HG03103 (cell line): ENCODE results near the gene RNU1-3.
"Not testable (repeated sequence)": the region's sequence is repeated elsewhere in the genome, so short reads cannot be mapped to it uniquely, and the experiment has no call there.

Experiments used
- ATAC-seq: cut with Tn5 transposase; IDR thresholded peaks from one replicate; pipeline ENCODE4 v1.9.1; 2021; ENCODE audit warnings: low read depth; ENCODE audit not compliant: unreplicated experiment

Gene RNU1-3

DNA sequence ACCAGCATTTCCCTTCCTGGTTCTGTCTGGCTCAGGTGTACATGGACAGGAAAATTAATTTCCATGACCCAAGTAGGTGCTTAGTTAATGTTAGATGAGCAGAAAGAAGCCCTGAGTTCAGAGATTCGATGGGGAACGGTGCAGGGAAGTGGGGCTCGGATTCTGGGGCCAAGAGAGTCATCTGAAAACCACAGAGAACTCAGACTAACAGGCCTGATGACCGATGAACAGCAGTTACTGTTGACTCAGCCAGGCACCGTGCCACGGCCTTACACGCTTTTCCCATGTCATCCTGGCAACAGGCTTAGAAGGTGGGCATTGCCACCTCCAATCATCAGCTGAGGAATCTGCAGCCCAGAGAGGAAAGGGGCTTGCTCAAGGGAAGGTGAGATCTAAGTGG lies 43.4 kb downstream of the RNU1-3 start:
- not testable (repeated sequence) for ATAC-seq

DNA sequence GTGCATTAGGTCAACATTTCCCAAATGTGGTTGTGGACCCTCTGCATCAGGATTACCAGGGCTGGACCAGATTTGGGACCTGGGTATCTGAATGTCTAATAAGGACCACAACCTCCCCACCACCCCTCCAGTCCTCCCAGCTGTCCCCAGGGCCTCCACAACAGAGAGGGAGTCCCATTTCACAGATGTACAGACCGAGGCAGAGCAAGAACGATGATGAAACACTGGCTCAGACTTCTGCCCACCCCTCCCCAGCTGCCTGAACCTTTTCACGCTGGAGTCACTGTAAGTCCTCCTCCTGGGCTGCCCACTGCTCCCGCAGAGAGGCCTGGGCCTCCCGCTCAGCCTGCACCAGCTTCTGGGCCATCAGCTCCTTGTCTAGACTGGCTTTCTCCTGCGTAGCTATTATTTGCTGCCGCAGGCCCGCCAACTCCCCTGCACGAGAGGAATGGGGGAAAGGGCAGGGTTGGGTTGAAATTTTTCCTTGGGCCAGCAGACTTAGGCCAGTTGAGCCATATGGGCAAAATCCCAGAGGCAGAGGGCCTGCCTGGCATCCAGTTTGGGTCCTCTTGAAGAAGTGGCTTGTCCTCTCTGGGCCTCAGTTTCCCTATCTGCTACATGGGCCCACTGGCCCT lies 45.0 kb downstream of the RNU1-3 start:
- not testable (repeated sequence) for ATAC-seq

- ATAC-seq: no peak
Observed at GRCh38 chr1:16621300-16621658, 45.5 kb downstream of the RNU1-3 start.

GRCh38 chr1:16619803-16620501 lies 46.8 kb downstream of the RNU1-3 start:
- ATAC-seq: not testable (repeated sequence)

DNA sequence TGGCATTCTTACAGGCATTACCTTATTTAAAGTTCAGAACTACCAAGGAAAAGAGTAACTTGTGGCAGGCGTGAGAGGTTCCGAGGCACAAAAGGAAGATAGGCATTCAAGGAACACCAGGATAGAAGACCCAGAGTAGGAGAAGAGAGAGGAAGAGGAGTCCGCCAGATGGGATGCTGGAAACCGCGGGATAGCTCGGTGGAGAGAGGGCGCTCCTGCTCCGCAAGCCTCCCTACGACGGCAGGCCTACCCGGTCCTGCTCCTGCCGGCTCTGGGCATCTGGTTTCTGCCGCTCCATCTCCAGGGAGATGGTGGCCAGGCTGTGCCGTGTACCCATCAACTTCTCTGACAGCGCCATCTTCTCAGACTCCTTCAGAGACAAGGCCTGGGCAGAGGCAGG lies 48.0 kb downstream of the RNU1-3 start:
- ATAC-seq: no peak

- ATAC-seq: no peak
Observed at GRCh38 chr1:16617778-16618580, 48.8 kb downstream of the RNU1-3 start.

GRCh38 chr1:16617114-16617631 lies 49.6 kb downstream of the RNU1-3 start:
- no peak for ATAC-seq
